Measurements from ENCODE around the gene PI4KA.

GRCh38 chr22:20752873-20753272, 105.7 kb downstream of the PI4KA start:
- TF ChIP-seq CTCF (IDR thresholded peaks at IDR 0.05) (no peak), POLR2A (IDR thresholded peaks at IDR 0.05) (no peak)
